WTC11 (cell line): ENCODE results near the gene ADGRL2. TPM values are rescaled to one million over a fixed set of nuclear protein-coding genes. Genes with fewer than 3 reads are reported as not detected.

Experiments
- ATAC-seq: fragments of 200-7000 bp; cut with Tn5 transposase; 2 replicates; pipeline ENCODE4 v1.10.0; 2021; ENCODE audit warnings: mild to moderate bottlenecking, moderate library complexity
- CTCF ChIA-PET: fragments of 300-600 bp; sonication (Branson Sonifier 250); formaldehyde crosslinking; loops from one replicate; lab custom pipeline; 2021; ENCODE audit warnings: antibody characterized with exemption; lab: Charles Lee
- POLR2A ChIA-PET: fragments of 350-600 bp; sonication (Branson Sonifier 250); formaldehyde crosslinking; loops from one replicate; lab custom pipeline; 2021; ENCODE audit warnings: antibody characterized with exemption; lab: Charles Lee
- DNase-seq: peaks from one replicate; pipeline ENCODE4 v3.0.0; 2021; ENCODE audit warnings: low spot score
- H3K27ac Mint-ChIP-seq: 2 replicates; pipeline ENCODE4 v1.8.0; 2021; ENCODE audit warnings: mixed read lengths
- H3K27me3 Mint-ChIP-seq: 2 replicates; pipeline ENCODE4 v1.8.0; 2021; ENCODE audit warnings: low read depth, mild to moderate bottlenecking, moderate library complexity, mixed read lengths
- H3K36me3 Mint-ChIP-seq: 2 replicates; pipeline ENCODE4 v1.8.0; 2021; ENCODE audit warnings: mixed read lengths
- H3K4me1 Mint-ChIP-seq: 2 replicates; pipeline ENCODE4 v1.8.0; 2022; ENCODE audit warnings: mixed read lengths
- H3K4me3 Mint-ChIP-seq: 2 replicates; pipeline ENCODE4 v1.8.0; 2021; ENCODE audit warnings: mild to moderate bottlenecking, moderate library complexity, mixed read lengths
- H3K9me3 Mint-ChIP-seq: 2 replicates; pipeline ENCODE4 v1.8.0; 2021; ENCODE audit warnings: mixed read lengths
- CREM ChIP-seq: sonication (generic); formaldehyde crosslinking; IDR thresholded peaks from 2 replicates; pipeline ENCODE4 v1.8.1; 2022; ENCODE audit warnings: mild to moderate bottlenecking, missing genetic modification reagents, moderate library complexity
- ESRRA ChIP-seq: sonication (generic); formaldehyde crosslinking; IDR thresholded peaks from 2 replicates; pipeline ENCODE4 v1.8.1; 2022; ENCODE audit warnings: mild to moderate bottlenecking, missing genetic modification reagents, borderline replicate concordance
- JUN ChIP-seq: sonication (generic); formaldehyde crosslinking; IDR thresholded peaks from 2 replicates; pipeline ENCODE4 v1.8.0; 2023; ENCODE audit warnings: mild to moderate bottlenecking, missing genetic modification reagents
- RELA ChIP-seq: sonication (generic); formaldehyde crosslinking; IDR thresholded peaks from 2 replicates; pipeline ENCODE4 v1.8.1; 2022; ENCODE audit warnings: missing genetic modification reagents, mild to moderate bottlenecking, borderline replicate concordance
- SOX15 ChIP-seq: fragments of 250-450 bp; sonication (Bioruptor Pico); IDR thresholded peaks from 2 replicates; pipeline ENCODE4 v1.9.0; 2021; ENCODE audit warnings: mild to moderate bottlenecking
- ZNF121 ChIP-seq: sonication (generic); formaldehyde crosslinking; IDR thresholded peaks from 2 replicates; pipeline ENCODE4 v1.8.0; 2023; ENCODE audit warnings: missing genetic modification reagents
- ZNF138 ChIP-seq: sonication (generic); formaldehyde crosslinking; conservative IDR thresholded peaks from 2 replicates; pipeline ENCODE4 v1.8.1; 2022; ENCODE audit warnings: mild to moderate bottlenecking, moderate library complexity, missing genetic modification reagents
- ZNF219 ChIP-seq: sonication (generic); formaldehyde crosslinking; IDR thresholded peaks from 2 replicates; pipeline ENCODE4 v1.8.0; 2023; ENCODE audit warnings: missing genetic modification reagents, mild to moderate bottlenecking, borderline replicate concordance
- ZNF416 ChIP-seq: fragments of 250-450 bp; sonication (Bioruptor Pico); IDR thresholded peaks from 2 replicates; pipeline ENCODE4 v1.9.0; 2021; ENCODE audit warnings: mild to moderate bottlenecking, inconsistent platforms
- ZNF423 ChIP-seq: fragments of 250-450 bp; sonication (Bioruptor Pico); IDR thresholded peaks from 2 replicates; pipeline ENCODE4 v2.1.2; 2022; ENCODE audit warnings: mild to moderate bottlenecking, moderate library complexity
- total RNA-seq: library from RNA; stranded (reverse); gene quantifications from 3 replicates; pipeline ENCODE4 v1.2.3, GENCODE V29; 2021
- TF ChIP-seq, protein P1 (sequence below): sonication (generic); formaldehyde crosslinking; IDR thresholded peaks from 2 replicates; pipeline ENCODE4 v1.8.1; 2023; ENCODE audit warnings: mild to moderate bottlenecking, missing genetic modification reagents
- TF ChIP-seq, protein P2 (sequence below): sonication (generic); formaldehyde crosslinking; IDR thresholded peaks from 2 replicates; pipeline ENCODE4 v1.8.1; 2022; ENCODE audit warnings: mild to moderate bottlenecking, moderate library complexity, missing genetic modification reagents
- TF ChIP-seq, protein P3 (sequence below): fragments of 250-450 bp; sonication (Bioruptor Pico); IDR thresholded peaks from 2 replicates; pipeline ENCODE4 v1.8.0; 2021; ENCODE audit warnings: mild to moderate bottlenecking
- TF ChIP-seq, protein P4 (sequence below): sonication (generic); formaldehyde crosslinking; IDR thresholded peaks from 2 replicates; pipeline ENCODE4 v1.8.1; 2023; ENCODE audit warnings: mild to moderate bottlenecking, missing genetic modification reagents, moderate library complexity
- TF ChIP-seq, protein P5 (sequence below): sonication (generic); formaldehyde crosslinking; IDR thresholded peaks from 2 replicates; pipeline ENCODE4 v1.8.0; 2022; ENCODE audit warnings: mild to moderate bottlenecking, missing genetic modification reagents
- TF ChIP-seq, protein P6 (sequence below): fragments of 250-450 bp; sonication (Bioruptor Pico); IDR thresholded peaks from 2 replicates; pipeline ENCODE4 v1.9.0; 2021; ENCODE audit warnings: mild to moderate bottlenecking
- TF ChIP-seq, protein P7 (sequence below): sonication (generic); formaldehyde crosslinking; IDR thresholded peaks from 2 replicates; pipeline ENCODE4 v1.8.0; 2022; ENCODE audit warnings: mild to moderate bottlenecking, missing genetic modification reagents

The ADGRL2 gene
- total RNA-seq, 1 experiment from 2014 or later, result 71.6 TPM

DNA sequence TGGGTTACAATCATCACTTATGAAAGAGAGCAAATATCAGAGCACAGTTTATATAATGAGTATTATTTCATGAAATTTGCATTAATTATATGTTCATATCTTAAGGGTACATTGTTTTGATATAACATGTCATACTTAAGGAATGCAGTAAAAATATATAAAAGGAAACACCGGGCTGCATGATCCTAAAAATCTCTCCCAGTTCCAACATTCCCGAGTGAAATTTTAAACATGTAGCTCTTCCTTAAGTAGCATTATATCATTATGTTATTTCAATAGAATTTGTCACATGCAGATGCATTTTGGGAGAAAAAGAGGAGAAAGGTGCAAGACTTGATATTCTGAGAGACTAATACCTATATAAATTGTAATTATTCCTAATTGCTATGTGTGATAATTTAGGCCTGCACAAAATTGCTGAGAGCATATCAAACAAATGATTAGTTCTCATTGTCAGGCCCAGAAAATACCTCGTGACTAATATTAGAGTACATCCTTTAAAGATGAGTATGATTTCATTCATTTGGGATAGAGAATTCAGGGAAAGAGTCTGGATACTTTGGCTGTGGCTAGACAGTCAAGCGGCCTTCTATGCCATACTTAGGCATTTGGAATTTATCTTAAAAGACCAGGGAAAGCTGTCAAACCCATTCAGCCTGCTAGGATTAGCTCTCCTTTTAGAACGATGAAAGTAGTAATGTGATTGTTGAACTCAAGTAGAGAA, 86.8 kb downstream of the ADGRL2 start:
- no peaks in the 10 kb centered on the region for H3K36me3 Mint-ChIP-seq
- peaks cover 20% of the 10 kb centered on the region for H3K4me1 Mint-ChIP-seq
- no peak overlapping the region for H3K4me3 Mint-ChIP-seq
- no peaks in the 10 kb centered on the region for H3K9me3 Mint-ChIP-seq
- ATAC-seq (no peak), DNase-seq (no peak)
- H3K27me3 Mint-ChIP-seq, result no peaks in the 10 kb centered on the region
- TF ChIP-seq ZNF138 (CRISPR knock-in tag), result no peak
- no peak for TF ChIP-seq ZNF423 (CRISPR knock-in tag)
- TF ChIP-seq, protein P1, sequence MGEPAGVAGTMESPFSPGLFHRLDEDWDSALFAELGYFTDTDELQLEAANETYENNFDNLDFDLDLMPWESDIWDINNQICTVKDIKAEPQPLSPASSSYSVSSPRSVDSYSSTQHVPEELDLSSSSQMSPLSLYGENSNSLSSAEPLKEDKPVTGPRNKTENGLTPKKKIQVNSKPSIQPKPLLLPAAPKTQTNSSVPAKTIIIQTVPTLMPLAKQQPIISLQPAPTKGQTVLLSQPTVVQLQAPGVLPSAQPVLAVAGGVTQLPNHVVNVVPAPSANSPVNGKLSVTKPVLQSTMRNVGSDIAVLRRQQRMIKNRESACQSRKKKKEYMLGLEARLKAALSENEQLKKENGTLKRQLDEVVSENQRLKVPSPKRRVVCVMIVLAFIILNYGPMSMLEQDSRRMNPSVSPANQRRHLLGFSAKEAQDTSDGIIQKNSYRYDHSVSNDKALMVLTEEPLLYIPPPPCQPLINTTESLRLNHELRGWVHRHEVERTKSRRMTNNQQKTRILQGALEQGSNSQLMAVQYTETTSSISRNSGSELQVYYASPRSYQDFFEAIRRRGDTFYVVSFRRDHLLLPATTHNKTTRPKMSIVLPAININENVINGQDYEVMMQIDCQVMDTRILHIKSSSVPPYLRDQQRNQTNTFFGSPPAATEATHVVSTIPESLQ (CRISPR knock-in tag), result no peak
- no peak for TF ChIP-seq ESRRA (CRISPR knock-in tag)
- TF ChIP-seq ZNF219, result no peak
- TF ChIP-seq, protein P2, sequence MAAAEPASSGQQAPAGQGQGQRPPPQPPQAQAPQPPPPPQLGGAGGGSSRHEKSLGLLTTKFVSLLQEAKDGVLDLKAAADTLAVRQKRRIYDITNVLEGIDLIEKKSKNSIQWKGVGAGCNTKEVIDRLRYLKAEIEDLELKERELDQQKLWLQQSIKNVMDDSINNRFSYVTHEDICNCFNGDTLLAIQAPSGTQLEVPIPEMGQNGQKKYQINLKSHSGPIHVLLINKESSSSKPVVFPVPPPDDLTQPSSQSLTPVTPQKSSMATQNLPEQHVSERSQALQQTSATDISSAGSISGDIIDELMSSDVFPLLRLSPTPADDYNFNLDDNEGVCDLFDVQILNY (CRISPR knock-in tag), result no peak
- TF ChIP-seq ZNF416 (CRISPR knock-in tag), result no peak
- TF ChIP-seq, protein P3, sequence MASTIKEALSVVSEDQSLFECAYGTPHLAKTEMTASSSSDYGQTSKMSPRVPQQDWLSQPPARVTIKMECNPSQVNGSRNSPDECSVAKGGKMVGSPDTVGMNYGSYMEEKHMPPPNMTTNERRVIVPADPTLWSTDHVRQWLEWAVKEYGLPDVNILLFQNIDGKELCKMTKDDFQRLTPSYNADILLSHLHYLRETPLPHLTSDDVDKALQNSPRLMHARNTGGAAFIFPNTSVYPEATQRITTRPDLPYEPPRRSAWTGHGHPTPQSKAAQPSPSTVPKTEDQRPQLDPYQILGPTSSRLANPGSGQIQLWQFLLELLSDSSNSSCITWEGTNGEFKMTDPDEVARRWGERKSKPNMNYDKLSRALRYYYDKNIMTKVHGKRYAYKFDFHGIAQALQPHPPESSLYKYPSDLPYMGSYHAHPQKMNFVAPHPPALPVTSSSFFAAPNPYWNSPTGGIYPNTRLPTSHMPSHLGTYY (CRISPR knock-in tag), result no peak
- ChIA-PET CTCF (no interaction called here), POLR2A (no interaction called here)
- peak overlapping the region; percentile 48; the same call in 1 of the 2 replicates for H3K27ac Mint-ChIP-seq

DNA sequence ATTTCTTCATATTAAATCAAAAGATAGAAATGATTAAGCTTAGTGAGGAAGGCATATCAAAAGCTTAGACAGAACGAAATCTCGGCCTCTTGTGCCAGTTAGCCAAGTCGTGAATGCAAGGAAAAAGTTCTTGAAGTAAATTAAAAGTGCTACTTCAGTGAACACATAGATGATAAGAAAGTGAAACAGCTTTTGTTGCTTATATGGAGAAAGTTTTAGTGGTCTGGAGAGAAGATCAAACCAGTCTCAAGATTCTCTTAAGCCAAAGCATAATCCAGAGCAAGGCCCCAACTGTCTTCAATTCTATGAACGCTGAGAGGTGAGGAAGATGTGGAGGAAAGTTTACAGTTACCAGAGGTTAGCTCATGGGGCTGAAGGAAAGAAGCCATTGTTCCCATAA, 88.4 kb downstream of the ADGRL2 start:
- H3K27ac Mint-ChIP-seq, result peak overlapping the region; percentile 4; the same call in 1 of the 2 replicates
- ChIA-PET CTCF (no interaction called here), POLR2A (no interaction called here)
- H3K9me3 Mint-ChIP-seq, result no peaks in the 10 kb centered on the region
- H3K4me3 Mint-ChIP-seq, result no peak overlapping the region
- ATAC-seq, result no peak
- H3K36me3 Mint-ChIP-seq, result no peaks in the 10 kb centered on the region
- TF ChIP-seq RELA (CRISPR knock-in tag) (no peak), ZNF121 (CRISPR knock-in tag) (no peak), ZNF219 (no peak), CREM (CRISPR knock-in tag) (no peak), SOX15 (CRISPR knock-in tag) (no peak), JUN (CRISPR knock-in tag) (no peak)
- TF ChIP-seq, protein P4, sequence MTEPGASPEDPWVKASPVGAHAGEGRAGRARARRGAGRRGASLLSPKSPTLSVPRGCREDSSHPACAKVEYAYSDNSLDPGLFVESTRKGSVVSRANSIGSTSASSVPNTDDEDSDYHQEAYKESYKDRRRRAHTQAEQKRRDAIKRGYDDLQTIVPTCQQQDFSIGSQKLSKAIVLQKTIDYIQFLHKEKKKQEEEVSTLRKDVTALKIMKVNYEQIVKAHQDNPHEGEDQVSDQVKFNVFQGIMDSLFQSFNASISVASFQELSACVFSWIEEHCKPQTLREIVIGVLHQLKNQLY, result no peak
- TF ChIP-seq, protein P5, sequence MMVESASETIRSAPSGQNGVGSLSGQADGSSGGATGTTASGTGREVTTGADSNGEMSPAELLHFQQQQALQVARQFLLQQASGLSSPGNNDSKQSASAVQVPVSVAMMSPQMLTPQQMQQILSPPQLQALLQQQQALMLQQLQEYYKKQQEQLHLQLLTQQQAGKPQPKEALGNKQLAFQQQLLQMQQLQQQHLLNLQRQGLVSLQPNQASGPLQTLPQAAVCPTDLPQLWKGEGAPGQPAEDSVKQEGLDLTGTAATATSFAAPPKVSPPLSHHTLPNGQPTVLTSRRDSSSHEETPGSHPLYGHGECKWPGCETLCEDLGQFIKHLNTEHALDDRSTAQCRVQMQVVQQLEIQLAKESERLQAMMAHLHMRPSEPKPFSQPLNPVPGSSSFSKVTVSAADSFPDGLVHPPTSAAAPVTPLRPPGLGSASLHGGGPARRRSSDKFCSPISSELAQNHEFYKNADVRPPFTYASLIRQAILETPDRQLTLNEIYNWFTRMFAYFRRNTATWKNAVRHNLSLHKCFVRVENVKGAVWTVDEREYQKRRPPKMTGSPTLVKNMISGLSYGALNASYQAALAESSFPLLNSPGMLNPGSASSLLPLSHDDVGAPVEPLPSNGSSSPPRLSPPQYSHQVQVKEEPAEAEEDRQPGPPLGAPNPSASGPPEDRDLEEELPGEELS (CRISPR knock-in tag), result no peak
- TF ChIP-seq, protein P6, sequence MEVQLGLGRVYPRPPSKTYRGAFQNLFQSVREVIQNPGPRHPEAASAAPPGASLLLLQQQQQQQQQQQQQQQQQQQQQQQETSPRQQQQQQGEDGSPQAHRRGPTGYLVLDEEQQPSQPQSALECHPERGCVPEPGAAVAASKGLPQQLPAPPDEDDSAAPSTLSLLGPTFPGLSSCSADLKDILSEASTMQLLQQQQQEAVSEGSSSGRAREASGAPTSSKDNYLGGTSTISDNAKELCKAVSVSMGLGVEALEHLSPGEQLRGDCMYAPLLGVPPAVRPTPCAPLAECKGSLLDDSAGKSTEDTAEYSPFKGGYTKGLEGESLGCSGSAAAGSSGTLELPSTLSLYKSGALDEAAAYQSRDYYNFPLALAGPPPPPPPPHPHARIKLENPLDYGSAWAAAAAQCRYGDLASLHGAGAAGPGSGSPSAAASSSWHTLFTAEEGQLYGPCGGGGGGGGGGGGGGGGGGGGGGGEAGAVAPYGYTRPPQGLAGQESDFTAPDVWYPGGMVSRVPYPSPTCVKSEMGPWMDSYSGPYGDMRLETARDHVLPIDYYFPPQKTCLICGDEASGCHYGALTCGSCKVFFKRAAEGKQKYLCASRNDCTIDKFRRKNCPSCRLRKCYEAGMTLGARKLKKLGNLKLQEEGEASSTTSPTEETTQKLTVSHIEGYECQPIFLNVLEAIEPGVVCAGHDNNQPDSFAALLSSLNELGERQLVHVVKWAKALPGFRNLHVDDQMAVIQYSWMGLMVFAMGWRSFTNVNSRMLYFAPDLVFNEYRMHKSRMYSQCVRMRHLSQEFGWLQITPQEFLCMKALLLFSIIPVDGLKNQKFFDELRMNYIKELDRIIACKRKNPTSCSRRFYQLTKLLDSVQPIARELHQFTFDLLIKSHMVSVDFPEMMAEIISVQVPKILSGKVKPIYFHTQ, result no peak
- TF ChIP-seq, protein P7, sequence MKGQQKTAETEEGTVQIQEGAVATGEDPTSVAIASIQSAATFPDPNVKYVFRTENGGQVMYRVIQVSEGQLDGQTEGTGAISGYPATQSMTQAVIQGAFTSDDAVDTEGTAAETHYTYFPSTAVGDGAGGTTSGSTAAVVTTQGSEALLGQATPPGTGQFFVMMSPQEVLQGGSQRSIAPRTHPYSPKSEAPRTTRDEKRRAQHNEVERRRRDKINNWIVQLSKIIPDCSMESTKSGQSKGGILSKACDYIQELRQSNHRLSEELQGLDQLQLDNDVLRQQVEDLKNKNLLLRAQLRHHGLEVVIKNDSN (CRISPR knock-in tag), result no peak
- H3K27me3 Mint-ChIP-seq, result no peaks in the 10 kb centered on the region
- peaks cover 17% of the 10 kb centered on the region for H3K4me1 Mint-ChIP-seq
- DNase-seq, result no peak
